Nephron progenitor cell (in vitro differentiated cells): ENCODE measurements around the gene KDM4B.

ENCODE experiments used
- DNase-seq: peaks from one replicate; pipeline ENCODE4 v3.0.0; 2021
- H3K27ac Mint-ChIP-seq: 2 replicates; pipeline ENCODE4 v1.8.0; 2021; ENCODE audit warnings: mild to moderate bottlenecking, moderate library complexity, mixed read lengths
- H3K27me3 Mint-ChIP-seq: 2 replicates; pipeline ENCODE4 v1.8.0; 2021; ENCODE audit warnings: mild to moderate bottlenecking, low read depth, mixed read lengths; ENCODE audit not compliant: poor library complexity
- H3K36me3 Mint-ChIP-seq: 2 replicates; pipeline ENCODE4 v1.8.0; 2021; ENCODE audit warnings: low read depth, mixed read lengths
- H3K4me1 Mint-ChIP-seq: 2 replicates; pipeline ENCODE4 v1.8.0; 2021; ENCODE audit warnings: mixed read lengths
- H3K4me3 Mint-ChIP-seq: 2 replicates; pipeline ENCODE4 v1.8.0; 2021; ENCODE audit warnings: mild to moderate bottlenecking, moderate library complexity, mixed read lengths
- H3K9me3 Mint-ChIP-seq: 2 replicates; pipeline ENCODE4 v1.8.0; 2021; ENCODE audit warnings: mild to moderate bottlenecking, moderate library complexity, mixed read lengths
- TF ChIP-seq, protein P1 (sequence below): fragments of 200-600 bp; sonication (generic); IDR thresholded peaks from 2 replicates; pipeline ENCODE4 v1.5.0; 2021; ENCODE audit warnings: antibody characterized with exemption

The KDM4B gene

DNA sequence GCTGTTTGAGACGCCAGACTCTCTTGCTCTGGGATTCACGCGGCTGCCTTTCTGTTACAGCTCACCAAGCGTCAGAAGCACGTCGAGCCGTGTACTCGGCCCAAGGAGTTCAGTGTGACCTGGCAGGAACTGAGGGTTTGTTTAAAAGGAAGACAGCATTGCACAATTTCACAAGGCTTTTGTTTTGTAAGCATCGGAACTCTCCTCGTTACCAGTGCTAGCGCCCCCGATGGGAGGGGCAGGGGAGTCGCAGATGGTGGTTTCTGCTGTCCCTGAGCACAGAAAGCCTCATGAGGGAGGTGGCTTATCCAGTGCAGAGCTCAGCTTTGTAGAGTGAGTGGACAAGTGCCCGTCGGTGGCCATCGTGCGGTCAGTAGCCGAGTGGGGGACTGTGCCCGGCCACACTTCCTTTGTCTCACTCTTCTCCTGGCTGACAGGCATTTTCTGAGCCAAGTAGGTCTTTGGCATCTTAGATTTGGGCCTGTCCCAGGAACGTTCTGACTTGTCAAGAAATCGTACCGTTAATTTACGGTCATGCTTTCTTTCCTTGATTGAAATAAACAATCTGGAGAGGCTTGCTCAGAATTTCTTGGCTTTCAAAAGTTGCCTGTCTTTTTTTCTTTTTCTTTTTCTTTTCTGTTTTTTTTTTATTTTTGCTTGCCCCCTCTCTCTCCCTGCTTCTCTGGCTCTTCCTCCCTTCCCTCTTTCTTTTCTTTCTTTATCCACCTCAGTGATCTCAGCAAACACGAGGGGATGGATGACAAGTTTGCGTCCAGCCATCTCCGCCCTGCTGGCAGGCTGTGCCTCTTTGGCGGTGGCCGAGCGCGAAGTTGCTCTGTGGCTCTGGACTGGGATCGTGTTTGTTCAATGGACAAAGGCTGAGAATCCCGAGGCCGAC is 7.7 kb downstream of the KDM4B start:
- peak overlapping the region; percentile 59 for H3K4me3 Mint-ChIP-seq
- no peaks in the 10 kb centered on the region for H3K9me3 Mint-ChIP-seq
- DNase-seq = no peak
- TF ChIP-seq, protein P1, sequence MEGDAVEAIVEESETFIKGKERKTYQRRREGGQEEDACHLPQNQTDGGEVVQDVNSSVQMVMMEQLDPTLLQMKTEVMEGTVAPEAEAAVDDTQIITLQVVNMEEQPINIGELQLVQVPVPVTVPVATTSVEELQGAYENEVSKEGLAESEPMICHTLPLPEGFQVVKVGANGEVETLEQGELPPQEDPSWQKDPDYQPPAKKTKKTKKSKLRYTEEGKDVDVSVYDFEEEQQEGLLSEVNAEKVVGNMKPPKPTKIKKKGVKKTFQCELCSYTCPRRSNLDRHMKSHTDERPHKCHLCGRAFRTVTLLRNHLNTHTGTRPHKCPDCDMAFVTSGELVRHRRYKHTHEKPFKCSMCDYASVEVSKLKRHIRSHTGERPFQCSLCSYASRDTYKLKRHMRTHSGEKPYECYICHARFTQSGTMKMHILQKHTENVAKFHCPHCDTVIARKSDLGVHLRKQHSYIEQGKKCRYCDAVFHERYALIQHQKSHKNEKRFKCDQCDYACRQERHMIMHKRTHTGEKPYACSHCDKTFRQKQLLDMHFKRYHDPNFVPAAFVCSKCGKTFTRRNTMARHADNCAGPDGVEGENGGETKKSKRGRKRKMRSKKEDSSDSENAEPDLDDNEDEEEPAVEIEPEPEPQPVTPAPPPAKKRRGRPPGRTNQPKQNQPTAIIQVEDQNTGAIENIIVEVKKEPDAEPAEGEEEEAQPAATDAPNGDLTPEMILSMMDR = no peak
- H3K4me1 Mint-ChIP-seq = peaks cover 69% of the 10 kb centered on the region
- peaks cover 6% of the 10 kb centered on the region for H3K36me3 Mint-ChIP-seq
- H3K27me3 Mint-ChIP-seq = no peaks in the 10 kb centered on the region
- H3K27ac Mint-ChIP-seq = peak overlapping the region; percentile 95

DNA sequence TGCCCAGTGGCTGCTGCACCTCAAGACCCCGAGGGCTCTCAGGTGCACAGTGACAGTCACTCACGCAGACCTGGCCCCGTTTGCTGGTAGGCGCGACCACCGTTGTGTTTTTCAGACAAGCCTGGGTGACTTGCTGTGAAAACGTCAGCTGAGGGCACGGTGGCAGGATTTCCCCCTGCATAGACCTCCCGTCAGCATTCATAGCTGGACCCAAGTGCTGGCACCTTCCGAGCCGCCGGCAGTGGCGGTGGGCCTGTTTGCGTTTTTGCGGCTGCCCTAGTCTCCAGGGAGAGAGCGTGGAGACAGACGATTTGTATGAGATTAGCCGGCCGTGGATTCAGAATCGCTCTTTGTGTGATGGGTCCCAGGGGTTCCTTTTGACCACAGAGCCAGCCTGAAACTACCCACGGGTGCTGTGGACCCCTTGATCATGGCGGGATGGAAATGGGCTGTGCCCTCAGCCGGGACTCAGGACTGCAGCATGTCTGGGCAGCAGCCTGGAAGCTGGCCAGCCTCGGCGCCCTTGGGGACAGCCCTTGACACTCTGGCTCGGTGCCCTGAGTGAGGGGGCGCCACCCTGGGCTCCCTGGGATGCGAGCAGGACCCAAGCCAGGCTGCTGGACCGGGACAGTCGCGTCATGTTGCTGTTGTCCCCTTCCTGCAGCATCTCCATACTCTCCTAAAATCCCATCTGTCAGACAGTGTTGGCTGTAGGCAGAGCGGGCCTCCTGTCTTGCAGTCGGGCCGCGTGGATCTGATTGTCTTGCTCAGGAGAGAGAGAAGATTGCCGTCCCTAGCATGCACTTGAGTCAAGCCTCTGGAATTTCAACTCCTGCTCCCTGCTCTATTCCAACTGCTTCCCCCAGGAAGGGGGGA is 8.6 kb downstream of the KDM4B start:
- H3K27me3 Mint-ChIP-seq = no peaks in the 10 kb centered on the region
- no peaks in the 10 kb centered on the region for H3K9me3 Mint-ChIP-seq
- peaks cover 6% of the 10 kb centered on the region for H3K36me3 Mint-ChIP-seq
- peak overlapping the region; percentile 95 for H3K27ac Mint-ChIP-seq
- H3K4me1 Mint-ChIP-seq = peaks cover 63% of the 10 kb centered on the region
- no peak for DNase-seq
- H3K4me3 Mint-ChIP-seq = peak overlapping the region; percentile 59
- TF ChIP-seq, protein P1 = no peak

DNA sequence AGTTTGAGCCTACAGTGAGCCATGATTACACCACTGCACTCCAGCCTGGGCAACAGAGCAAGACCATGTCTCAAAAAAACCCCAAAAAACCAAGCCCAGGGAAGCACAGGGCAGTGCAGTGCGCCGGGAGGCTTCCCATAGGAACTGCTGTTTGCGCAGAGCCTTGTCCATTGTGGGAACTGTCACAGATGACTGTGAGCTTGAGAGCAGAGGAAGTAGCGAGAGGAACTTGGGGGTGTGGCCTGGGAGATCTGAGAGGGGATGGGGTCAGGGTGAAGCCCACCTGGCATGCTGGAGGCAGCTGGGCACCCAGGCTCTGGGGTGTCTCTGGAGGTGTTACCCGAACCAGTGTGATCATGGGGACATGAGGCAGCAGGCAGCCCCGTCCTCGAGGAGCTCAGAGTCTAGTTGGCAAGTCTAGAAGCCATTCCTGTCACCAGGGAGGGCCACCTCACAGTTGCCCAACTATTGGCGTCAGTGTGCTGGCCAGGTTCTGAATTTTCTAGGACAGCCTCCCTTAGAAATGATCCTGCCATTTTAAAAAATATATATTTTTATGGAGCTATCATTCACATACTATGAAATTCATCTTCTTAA is 10.4 kb downstream of the KDM4B start:
- Mint-ChIP-seq H3K27ac (peak overlapping the region; percentile 54), H3K9me3 (no peaks in the 10 kb centered on the region), H3K27me3 (no peaks in the 10 kb centered on the region), H3K4me1 (peaks cover 70% of the 10 kb centered on the region), H3K4me3 (no peak overlapping the region), H3K36me3 (peaks cover 6% of the 10 kb centered on the region)
- DNase-seq = no peak
- TF ChIP-seq, protein P1 = no peak

DNA sequence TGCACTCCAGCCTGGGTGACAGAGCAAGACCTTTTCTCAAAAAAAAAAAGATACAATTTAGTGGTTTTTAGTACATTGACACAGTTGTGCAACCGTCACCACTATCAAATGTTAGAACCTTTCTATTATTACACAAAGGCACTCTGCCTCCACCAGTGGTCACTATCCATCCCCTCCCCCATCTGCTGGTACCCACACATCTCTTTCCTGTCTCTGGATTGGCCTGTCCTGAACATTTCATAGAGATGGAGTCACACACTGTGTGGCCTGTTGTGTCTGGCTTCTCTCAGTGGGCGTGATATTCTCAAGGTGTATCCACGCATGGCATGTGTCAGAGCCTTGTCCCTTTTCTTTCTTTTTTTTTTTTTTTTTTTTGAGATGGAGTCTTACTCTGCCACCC is 11.2 kb downstream of the KDM4B start:
- H3K36me3 Mint-ChIP-seq = peaks cover 2% of the 10 kb centered on the region
- peaks cover 70% of the 10 kb centered on the region for H3K4me1 Mint-ChIP-seq
- no peak for DNase-seq
- H3K27ac Mint-ChIP-seq = peak overlapping the region; percentile 19
- H3K27me3 Mint-ChIP-seq = no peaks in the 10 kb centered on the region
- TF ChIP-seq, protein P1 = no peak
- H3K4me3 Mint-ChIP-seq = no peak overlapping the region
- H3K9me3 Mint-ChIP-seq = no peaks in the 10 kb centered on the region

DNA sequence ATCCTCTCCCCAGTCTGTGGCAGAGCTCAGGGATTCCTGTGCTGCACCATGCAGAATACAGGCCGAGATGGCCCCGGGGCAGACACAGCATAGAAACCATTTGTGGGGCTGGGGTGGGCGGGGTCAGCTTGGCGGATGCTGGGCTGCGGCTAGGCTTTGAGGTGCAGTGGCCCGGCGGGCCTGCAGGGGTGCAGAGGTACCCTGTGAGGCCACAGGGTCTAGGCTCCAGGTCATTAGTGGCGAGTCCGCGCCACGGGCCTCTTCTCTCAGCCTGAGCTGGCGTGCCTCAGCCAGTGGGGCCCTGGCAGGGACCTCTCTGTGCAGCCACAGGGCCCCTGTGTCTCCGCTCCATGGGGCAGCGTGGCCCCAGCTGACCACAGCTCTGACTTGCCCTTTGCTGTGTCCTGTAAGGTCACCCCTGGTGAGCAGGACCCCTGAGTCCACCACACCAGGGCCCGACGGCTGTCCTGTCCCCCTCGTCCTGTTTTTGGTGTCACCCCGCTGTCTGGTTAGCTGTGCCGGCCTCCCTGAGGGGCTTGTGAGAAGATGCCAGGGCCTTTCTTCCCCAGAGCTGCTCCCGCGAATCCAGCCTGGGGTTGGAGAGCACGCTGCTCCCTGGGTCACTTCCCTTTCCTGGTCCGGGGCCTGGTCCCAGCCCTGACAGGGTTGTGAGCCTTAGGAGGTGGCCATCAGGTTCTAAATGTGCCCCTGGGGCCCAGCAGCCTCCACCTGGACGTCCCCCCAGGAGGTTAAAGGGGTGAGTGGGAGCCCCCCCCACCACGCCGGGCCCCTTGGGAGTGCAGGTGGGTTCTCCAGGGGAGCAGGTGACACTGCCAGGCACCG is 12.1 kb downstream of the KDM4B start:
- no peaks in the 10 kb centered on the region for H3K9me3 Mint-ChIP-seq
- no peaks in the 10 kb centered on the region for H3K27me3 Mint-ChIP-seq
- H3K4me3 Mint-ChIP-seq = no peak overlapping the region
- peaks cover 75% of the 10 kb centered on the region for H3K4me1 Mint-ChIP-seq
- no peak for DNase-seq
- peak overlapping the region; percentile 85 for H3K27ac Mint-ChIP-seq
- TF ChIP-seq, protein P1 = no peak
- no peaks in the 10 kb centered on the region for H3K36me3 Mint-ChIP-seq
